Measurements from ENCODE around the gene NUP93. TPM values are rescaled to one million over a fixed set of nuclear protein-coding genes. Genes with fewer than 3 reads are reported as not detected.

The NUP93 gene
- total RNA-seq, 1 experiment from 2014 or later, result 74.7 TPM

DNA sequence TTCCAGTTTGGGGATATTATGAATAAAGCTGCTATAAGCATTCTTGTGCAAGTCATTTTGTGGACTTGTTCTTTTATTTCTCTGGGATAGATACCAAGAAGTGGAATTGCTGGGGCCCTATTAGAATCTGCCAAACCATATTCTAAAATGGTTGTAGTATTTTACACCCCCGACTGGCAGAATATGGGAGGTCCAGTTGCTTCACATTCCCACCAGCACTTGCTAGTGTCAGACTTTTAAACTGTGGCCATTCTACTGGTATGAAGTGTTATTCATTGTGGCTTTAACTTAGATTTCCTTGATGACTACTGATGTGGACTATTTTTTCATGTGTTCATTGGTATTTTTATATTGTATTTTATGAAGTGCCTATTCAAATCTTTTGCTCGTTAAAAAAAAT lies 18.1 kb upstream of the NUP93 start:
- Histone ChIP-seq H3K4me2 (no peak overlapping the region), H3K9me2 (ENCODE audit: insufficient read depth) (no peaks in the 10 kb centered on the region), H4K20me1 (ENCODE audit: insufficient read depth) (no peaks in the 10 kb centered on the region), H3K27me3 (ENCODE audit: insufficient read depth, low read depth) (no peaks in the 10 kb centered on the region), H3F3A (ENCODE audit: insufficient read depth, low read depth) (no peaks in the 10 kb centered on the region), H3K4me1 (replicated peaks; ENCODE audit: insufficient read depth) (no peaks in the 10 kb centered on the region), H3K27ac (no peak overlapping the region), H3K4me3 (no peak overlapping the region), H3K36me3 (ENCODE audit: low read depth) (no peaks in the 10 kb centered on the region), H3K79me2 (ENCODE audit: low read depth) (no peaks in the 10 kb centered on the region), H3K9me3 (ENCODE audit: insufficient read depth, low read depth) (no peaks in the 10 kb centered on the region), H2AFZ (no peak overlapping the region)
- DNase-seq, result no peak
- BruUV-seq (replicated peaks), result no TSS peak
- intact Hi-C loops (cut with micrococcal nuclease; ENCODE audit: unreplicated experiment), result no loop called here
- ChIA-PET CTCF (interaction anchor here (0.7 kb wide), 2 partner anchors 375 to 510 kb away, joined by 4 read pairs; no protein-coding TSS in a partner anchor), POLR2A (ENCODE audit: unreplicated experiment) (interaction anchor here (0.7 kb wide), 1 partner anchor 10 kb away, joined by 3 read pairs; no protein-coding TSS in a partner anchor)
- TF ChIP-seq EZH2 (IDR thresholded peaks at IDR 0.05; ENCODE audit: low read depth), result no peak
- TF ChIP-seq, protein P1, sequence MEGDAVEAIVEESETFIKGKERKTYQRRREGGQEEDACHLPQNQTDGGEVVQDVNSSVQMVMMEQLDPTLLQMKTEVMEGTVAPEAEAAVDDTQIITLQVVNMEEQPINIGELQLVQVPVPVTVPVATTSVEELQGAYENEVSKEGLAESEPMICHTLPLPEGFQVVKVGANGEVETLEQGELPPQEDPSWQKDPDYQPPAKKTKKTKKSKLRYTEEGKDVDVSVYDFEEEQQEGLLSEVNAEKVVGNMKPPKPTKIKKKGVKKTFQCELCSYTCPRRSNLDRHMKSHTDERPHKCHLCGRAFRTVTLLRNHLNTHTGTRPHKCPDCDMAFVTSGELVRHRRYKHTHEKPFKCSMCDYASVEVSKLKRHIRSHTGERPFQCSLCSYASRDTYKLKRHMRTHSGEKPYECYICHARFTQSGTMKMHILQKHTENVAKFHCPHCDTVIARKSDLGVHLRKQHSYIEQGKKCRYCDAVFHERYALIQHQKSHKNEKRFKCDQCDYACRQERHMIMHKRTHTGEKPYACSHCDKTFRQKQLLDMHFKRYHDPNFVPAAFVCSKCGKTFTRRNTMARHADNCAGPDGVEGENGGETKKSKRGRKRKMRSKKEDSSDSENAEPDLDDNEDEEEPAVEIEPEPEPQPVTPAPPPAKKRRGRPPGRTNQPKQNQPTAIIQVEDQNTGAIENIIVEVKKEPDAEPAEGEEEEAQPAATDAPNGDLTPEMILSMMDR (conservative IDR thresholded peaks at IDR 0.05), result no peak

DNA sequence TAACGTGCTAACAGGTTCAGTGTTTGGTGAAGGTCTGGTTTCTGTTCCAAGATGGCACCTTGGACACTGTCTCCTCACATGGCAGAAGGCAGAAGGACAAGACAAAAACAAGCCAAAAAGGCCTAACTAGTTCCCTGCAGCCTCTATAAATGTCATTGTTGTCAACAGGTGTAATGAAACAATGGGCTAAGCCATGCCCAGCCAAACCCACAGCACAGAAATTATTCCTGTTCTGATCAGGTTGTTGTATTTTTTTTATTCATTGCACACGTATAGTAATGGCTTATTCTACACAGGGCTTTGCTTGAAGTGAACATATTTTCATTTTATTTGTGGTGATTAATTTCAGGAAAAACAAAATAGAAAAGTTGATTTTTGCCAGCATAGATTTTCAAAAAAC lies 16.1 kb upstream of the NUP93 start:
- Histone ChIP-seq H3K4me2 (no peak overlapping the region), H3F3A (ENCODE audit: insufficient read depth, low read depth) (no peaks in the 10 kb centered on the region), H2AFZ (no peak overlapping the region), H3K36me3 (ENCODE audit: low read depth) (no peaks in the 10 kb centered on the region), H3K27ac (no peak overlapping the region), H3K9me2 (ENCODE audit: insufficient read depth) (no peaks in the 10 kb centered on the region; the same call in 1 of the 2 replicates), H3K27me3 (ENCODE audit: insufficient read depth, low read depth) (no peaks in the 10 kb centered on the region), H3K4me1 (replicated peaks; ENCODE audit: insufficient read depth) (no peaks in the 10 kb centered on the region), H4K20me1 (ENCODE audit: insufficient read depth) (no peaks in the 10 kb centered on the region), H3K4me3 (no peak overlapping the region), H3K79me2 (ENCODE audit: low read depth) (no peaks in the 10 kb centered on the region), H3K9me3 (ENCODE audit: insufficient read depth, low read depth) (no peaks in the 10 kb centered on the region)
- no peak for DNase-seq
- intact Hi-C loops (cut with micrococcal nuclease; ENCODE audit: unreplicated experiment), result no loop called here
- BruUV-seq (replicated peaks), result no TSS peak
- ChIA-PET POLR2A (ENCODE audit: unreplicated experiment) (no interaction called here), CTCF (no interaction called here)
- TF ChIP-seq, protein P1 (conservative IDR thresholded peaks at IDR 0.05), result no peak

DNA sequence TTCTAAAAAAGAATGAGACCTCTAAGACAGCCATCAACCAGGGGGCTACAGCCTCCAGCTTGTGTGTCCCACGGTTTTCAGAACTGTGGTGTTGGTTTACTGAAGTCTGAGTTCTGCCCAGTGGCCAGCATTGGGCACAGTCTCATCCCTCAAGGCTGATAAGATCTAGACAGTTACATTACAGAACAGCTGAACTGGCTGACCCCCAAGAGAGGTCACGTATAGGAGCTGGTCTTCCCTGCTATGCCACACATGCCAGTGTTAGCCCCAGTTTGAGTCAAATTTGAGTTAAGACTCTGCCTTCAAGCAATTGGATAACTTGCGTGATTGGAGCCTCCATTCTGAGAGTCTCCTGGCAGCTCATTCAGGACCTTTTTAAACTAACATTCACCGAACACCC lies 14.8 kb upstream of the NUP93 start:
- H3K4me3 ChIP-seq, result no peak overlapping the region
- H2AFZ ChIP-seq, result no peak overlapping the region
- H3K79me2 ChIP-seq (ENCODE audit: low read depth), result no peaks in the 10 kb centered on the region
- H3K36me3 ChIP-seq (ENCODE audit: low read depth), result no peaks in the 10 kb centered on the region
- no peaks in the 10 kb centered on the region for H3F3A ChIP-seq (ENCODE audit: insufficient read depth, low read depth)
- no peaks in the 10 kb centered on the region for H3K4me1 ChIP-seq (replicated peaks; ENCODE audit: insufficient read depth)
- H3K27ac ChIP-seq, result no peak overlapping the region
- H3K9me3 ChIP-seq (ENCODE audit: insufficient read depth, low read depth), result no peaks in the 10 kb centered on the region
- no peak for DNase-seq
- H3K4me2 ChIP-seq, result no peak overlapping the region
- POLR2A ChIA-PET (ENCODE audit: unreplicated experiment), result no interaction called here
- H4K20me1 ChIP-seq (ENCODE audit: insufficient read depth), result no peaks in the 10 kb centered on the region
- no peaks in the 10 kb centered on the region for H3K27me3 ChIP-seq (ENCODE audit: insufficient read depth, low read depth)
- no TSS peak for BruUV-seq (replicated peaks)
- TF ChIP-seq, protein P1 (conservative IDR thresholded peaks at IDR 0.05), result no peak
- no peak for TF ChIP-seq EZH2 (IDR thresholded peaks at IDR 0.05; ENCODE audit: low read depth)
- CTCF ChIA-PET, result no interaction called here
- H3K9me2 ChIP-seq (ENCODE audit: insufficient read depth), result no peaks in the 10 kb centered on the region; the same call in 1 of the 2 replicates
- intact Hi-C loops (cut with micrococcal nuclease; ENCODE audit: unreplicated experiment), result no loop called here
